ENCODE data around the gene OOEP. TPM values are rescaled to one million over a fixed set of nuclear protein-coding genes. Genes with fewer than 3 reads are reported as not detected.

Gene OOEP
- total RNA-seq, 4 donors from 2014 or later = not detected

- TF ChIP-seq POLR2A (IDR thresholded peaks at IDR 0.05; ENCODE audit: low read depth) (no peak), POLR2AphosphoS5 (IDR thresholded peaks at IDR 0.05) (no peak), EP300 (IDR thresholded peaks at IDR 0.05) (no peak), CTCF (IDR thresholded peaks at IDR 0.05) (no peak)
- Histone ChIP-seq H3K9me3 (no peaks in the 10 kb centered on the region), H3K27me3 (no peaks in the 10 kb centered on the region), H3K27ac (replicated peaks in 1 of 4) (no peak overlapping the region), H3K4me3 (no peak overlapping the region), H3K36me3 (no peaks in the 10 kb centered on the region), H3K4me1 (no peaks in the 10 kb centered on the region)
- intact Hi-C loops (cut with DNase I) = no loop called here
- 48% methylated on average over 3 of the region's 3 CpGs for WGBS
- no peak for DNase-seq (ENCODE audit: extremely low spot score)
Measured at GRCh38 chr6:73339340-73339739, 30.4 kb downstream of the OOEP start.

DNA sequence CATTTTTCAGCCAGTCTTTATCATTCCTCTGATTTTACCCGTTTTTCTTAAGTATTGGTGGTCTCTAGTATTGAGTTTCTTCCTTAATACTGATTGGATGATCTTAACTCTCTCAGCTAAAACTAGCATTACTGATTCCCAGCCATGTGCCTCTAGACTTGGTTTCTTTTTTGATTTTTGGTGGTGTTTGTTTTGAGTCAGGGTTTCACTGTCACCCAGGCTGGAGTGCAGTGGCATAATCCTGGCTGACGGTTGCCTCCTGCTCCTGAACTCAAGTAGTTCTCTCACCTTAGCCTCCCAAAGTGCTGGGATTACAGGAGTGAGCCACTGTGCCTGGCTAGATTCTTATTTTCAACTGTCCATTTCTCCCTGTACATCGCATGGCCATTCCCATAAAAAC, 40.5 kb downstream of the OOEP start:
- peaks cover 0 to 6% (median 0%) of the 10 kb centered on the region in 4 donors for H3K27me3 ChIP-seq
- no peak overlapping the region for H3K4me3 ChIP-seq
- no peaks in the 10 kb centered on the region for H3K9me3 ChIP-seq
- H3K4me1 ChIP-seq = no peaks in the 10 kb centered on the region
- 69% methylated on average over 3 of the region's 3 CpGs for WGBS
- no peak for DNase-seq (ENCODE audit: extremely low spot score)
- intact Hi-C loops (cut with DNase I) = loop anchor here (5.0 to 10.0 kb wide), 2 partner anchors 42 to 914 kb away; no protein-coding TSS in a partner anchor
- no peak overlapping the region for H3K27ac ChIP-seq (replicated peaks in 1 of 4)
- H3K36me3 ChIP-seq = no peaks in the 10 kb centered on the region
- TF ChIP-seq POLR2A (IDR thresholded peaks at IDR 0.05; ENCODE audit: low read depth) (no peak), CTCF (IDR thresholded peaks at IDR 0.05) (no peak), POLR2AphosphoS5 (IDR thresholded peaks at IDR 0.05) (no peak), EP300 (IDR thresholded peaks at IDR 0.05) (no peak)

DNA sequence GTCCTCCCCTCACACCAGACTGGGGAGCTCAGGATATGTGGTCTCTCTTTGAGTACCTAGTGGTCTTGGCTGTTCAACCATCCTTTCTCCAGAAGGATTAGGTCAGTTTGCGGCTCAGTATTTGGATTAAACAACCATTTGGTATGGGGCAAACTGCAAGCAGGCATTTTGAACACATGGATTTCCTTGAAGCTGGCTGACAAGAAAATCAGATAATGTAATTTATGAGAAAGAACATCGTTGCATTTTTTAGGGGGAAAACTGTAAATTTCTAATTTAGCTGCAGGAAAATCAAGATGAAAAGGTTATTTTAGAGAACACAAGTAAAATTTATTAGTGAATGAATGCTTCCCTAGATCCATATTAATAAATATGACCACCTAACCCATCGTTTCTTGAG, 40.9 kb downstream of the OOEP start:
- TF ChIP-seq POLR2A (IDR thresholded peaks at IDR 0.05; ENCODE audit: low read depth) (no peak), POLR2AphosphoS5 (IDR thresholded peaks at IDR 0.05) (no peak), CTCF (IDR thresholded peaks at IDR 0.05) (no peak), EP300 (IDR thresholded peaks at IDR 0.05) (no peak)
- H3K27ac ChIP-seq (replicated peaks in 1 of 4) = no peak overlapping the region
- H3K4me1 ChIP-seq = no peaks in the 10 kb centered on the region
- no peaks in the 10 kb centered on the region for H3K9me3 ChIP-seq
- WGBS = 63% methylated on average over 3 of the region's 3 CpGs
- DNase-seq (ENCODE audit: extremely low spot score) = no peak
- intact Hi-C loops (cut with DNase I) = loop anchor here (5.0 to 10.0 kb wide), 2 partner anchors 41 to 914 kb away; no protein-coding TSS in a partner anchor
- no peaks in the 10 kb centered on the region for H3K36me3 ChIP-seq
- peaks cover 0 to 6% (median 0%) of the 10 kb centered on the region in 4 donors for H3K27me3 ChIP-seq
- H3K4me3 ChIP-seq = no peak overlapping the region

- H3K9me3 ChIP-seq = no peaks in the 10 kb centered on the region
- TF ChIP-seq EP300 (IDR thresholded peaks at IDR 0.05) (no peak), POLR2A (IDR thresholded peaks at IDR 0.05; ENCODE audit: low read depth) (no peak), CTCF (IDR thresholded peaks at IDR 0.05) (no peak), POLR2AphosphoS5 (IDR thresholded peaks at IDR 0.05) (no peak)
- no peak for DNase-seq (ENCODE audit: extremely low spot score)
- intact Hi-C loops (cut with DNase I) = loop anchor here (5.0 to 10.0 kb wide), 2 partner anchors 38 to 911 kb away; no protein-coding TSS in a partner anchor
- H3K36me3 ChIP-seq = no peaks in the 10 kb centered on the region
- no peaks in the 10 kb centered on the region for H3K4me1 ChIP-seq
- WGBS = 95% methylated on average over 3 of the region's 3 CpGs
- H3K4me3 ChIP-seq = no peak overlapping the region
- no peak overlapping the region for H3K27ac ChIP-seq (replicated peaks in 1 of 4)
- no peaks in the 10 kb centered on the region for H3K27me3 ChIP-seq
Measured at GRCh38 chr6:73325656-73326055, 44.0 kb downstream of the OOEP start.

DNA sequence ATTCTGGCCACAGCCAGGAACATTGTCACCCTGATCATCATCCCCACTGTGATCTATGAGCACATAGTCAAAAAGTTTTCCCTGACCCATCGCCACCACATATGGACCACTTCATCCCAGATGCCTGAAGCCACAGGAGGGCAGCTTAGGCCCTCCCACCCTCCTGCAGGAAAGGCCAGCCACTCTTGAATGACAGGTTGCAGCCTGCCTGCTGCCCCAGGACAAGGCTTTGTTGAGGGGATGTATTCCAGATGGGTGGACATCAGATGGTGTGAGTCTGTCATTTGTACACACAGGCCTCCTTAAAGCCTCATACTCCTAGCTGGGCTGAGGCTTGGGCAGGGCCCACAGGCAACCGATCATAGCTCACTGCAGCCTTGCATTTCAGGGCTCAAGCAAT, 46.4 kb downstream of the OOEP start:
- WGBS = 94% methylated on average over 2 of the region's 2 CpGs
- intact Hi-C loops (cut with DNase I) = loop anchor here (10.0 kb wide), 1 partner anchor 909 kb away; no protein-coding TSS in a partner anchor
- no peaks in the 10 kb centered on the region for H3K36me3 ChIP-seq

More for the DNA sequence above, 46.4 kb downstream of the OOEP start:
- H3K9me3 ChIP-seq = peaks cover 0 to 8% (median 4%) of the 10 kb centered on the region in 4 donors
- no peaks in the 10 kb centered on the region for H3K27me3 ChIP-seq
- no peak overlapping the region for H3K4me3 ChIP-seq
- H3K4me1 ChIP-seq = no peaks in the 10 kb centered on the region
- no peak overlapping the region for H3K27ac ChIP-seq (replicated peaks in 1 of 4)
- no peak for DNase-seq (ENCODE audit: extremely low spot score)
- TF ChIP-seq CTCF (IDR thresholded peaks at IDR 0.05) (no peak), EP300 (IDR thresholded peaks at IDR 0.05) (no peak), POLR2AphosphoS5 (IDR thresholded peaks at IDR 0.05) (no peak), POLR2A (IDR thresholded peaks at IDR 0.05; ENCODE audit: low read depth) (no peak)

Measured in esophagus muscularis mucosa (tissue), 4 donors.